Measurements from ENCODE around the gene NISCH. TPM values are rescaled to one million over a fixed set of nuclear protein-coding genes. Genes with fewer than 3 reads are reported as not detected.
A peak's percentile ranks its signal among the peaks of the same experiment; 100 is the strongest.

Gene NISCH
- total and polyA plus RNA-seq, 3 donors from 2014 or later = 166 to 327 (median 315) TPM

DNA sequence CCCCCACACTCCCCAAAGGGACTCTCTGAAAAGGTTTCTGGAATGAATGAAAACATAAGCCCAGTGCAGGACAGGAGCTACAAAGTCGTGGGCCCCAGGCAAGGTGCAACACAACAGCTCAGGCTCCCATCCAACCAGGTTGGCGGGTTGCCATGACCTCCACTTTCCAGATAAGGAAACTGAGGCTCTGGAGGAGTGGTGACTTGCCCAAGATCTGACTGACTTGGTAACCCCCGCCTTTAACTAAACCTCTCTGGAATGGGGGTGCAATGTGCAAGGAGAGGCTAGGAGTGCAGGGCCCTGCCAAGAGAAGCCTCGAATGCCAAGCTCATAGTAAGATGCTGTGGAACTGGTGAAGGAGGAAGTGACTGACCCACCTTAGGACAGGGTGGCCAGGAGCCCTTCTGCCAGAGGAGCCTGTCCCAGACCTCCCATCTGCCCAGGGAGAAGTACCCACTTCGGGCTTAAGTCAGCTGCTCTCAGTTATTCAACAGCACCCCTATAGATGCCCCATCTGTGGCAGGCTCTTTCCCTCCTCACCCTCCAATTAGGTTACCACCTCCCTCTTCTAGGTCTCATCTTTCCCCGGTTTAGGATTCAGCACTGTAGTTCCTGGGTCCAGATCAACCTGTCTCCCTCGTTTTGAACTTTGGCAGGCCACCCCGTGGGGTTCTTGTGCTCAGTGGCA, 1.0 kb upstream of the NISCH start:
- Histone ChIP-seq H3K4me1 (peaks cover 34% of the 10 kb centered on the region), H3K27ac (peak overlapping the region; percentile 96), H3K9me3 (no peaks in the 10 kb centered on the region), H3K4me3 (peak overlapping the region in 1 of 2 donors; percentile 97), H3K27me3 (no peaks in the 10 kb centered on the region), H3K36me3 (ENCODE audit: low read depth, missing control alignments) (no peaks in the 10 kb centered on the region)
- TF ChIP-seq POLR2A (IDR thresholded peaks at IDR 0.05) = no peak
- no peak for TF ChIP-seq CTCF (IDR thresholded peaks at IDR 0.05)
- WGBS, 2 donors = 51 to 52% methylated on average over 8 of the region's 8 CpGs
- DNase-seq = no peak
- intact Hi-C loops (cut with DNase I; ENCODE audit: low total_unique reads) = no loop called here

DNA sequence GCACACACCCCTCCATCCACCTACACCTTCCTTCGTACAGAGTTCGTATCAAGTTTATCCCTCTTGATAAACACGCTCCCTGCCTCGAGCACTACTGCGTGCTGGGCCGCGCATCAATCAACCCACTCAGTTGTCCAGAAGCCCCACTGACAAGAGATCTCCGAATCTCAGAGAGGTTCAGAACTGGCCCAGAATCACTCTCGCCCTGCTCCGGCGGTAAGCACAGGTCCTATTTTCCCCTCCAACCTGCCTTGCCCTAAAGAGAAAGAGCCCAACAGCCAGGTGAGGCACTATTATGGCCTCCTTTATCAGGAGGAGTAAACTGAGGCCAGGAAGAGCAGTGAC, 494 bp upstream of the NISCH start:
- peaks cover 32% of the 10 kb centered on the region for H3K4me1 ChIP-seq
- peak overlapping the region; percentile 96 for H3K27ac ChIP-seq
- no peak for TF ChIP-seq CTCF (IDR thresholded peaks at IDR 0.05)
- TF ChIP-seq POLR2A (IDR thresholded peaks at IDR 0.05) = no peak
- DNase-seq = no peak
- WGBS, 2 donors = 22 to 27% methylated on average over 11 of the region's 11 CpGs
- H3K9me3 ChIP-seq = no peaks in the 10 kb centered on the region
- peak overlapping the region; percentile 97 to 98 for H3K4me3 ChIP-seq
- H3K36me3 ChIP-seq (ENCODE audit: low read depth, missing control alignments) = no peaks in the 10 kb centered on the region
- intact Hi-C loops (cut with DNase I; ENCODE audit: low total_unique reads) = no loop called here
- H3K27me3 ChIP-seq = no peaks in the 10 kb centered on the region

GRCh38 chr3:52456169-52456799, 880 bp downstream of the NISCH start:
- 2 to 4% methylated on average over 13 of the region's 13 CpGs for WGBS, 2 donors
- intact Hi-C loops (cut with DNase I; ENCODE audit: low total_unique reads) = no loop called here

DNA sequence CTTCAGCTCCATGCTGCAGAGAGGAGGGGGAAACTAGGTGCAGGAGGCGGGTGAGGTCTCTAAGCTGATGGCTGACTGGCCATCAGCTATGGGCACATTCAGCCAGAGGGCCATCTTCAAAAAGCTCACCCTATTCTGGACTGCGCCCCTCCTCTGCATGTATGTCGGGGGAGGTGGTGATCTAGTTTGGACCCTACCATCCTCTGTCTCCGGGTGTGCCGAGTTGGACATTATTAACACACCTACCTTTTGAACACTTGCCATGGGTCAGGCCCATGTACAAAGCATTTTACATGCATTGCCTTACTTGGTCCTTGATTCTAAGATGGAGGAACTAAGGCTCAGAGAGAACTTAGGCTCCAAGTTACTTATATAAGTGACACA, 1.4 kb downstream of the NISCH start:
- Histone ChIP-seq H3K27me3 (no peaks in the 10 kb centered on the region), H3K4me1 (peaks cover 25% of the 10 kb centered on the region), H3K4me3 (peak overlapping the region; percentile 97 to 98), H3K36me3 (ENCODE audit: low read depth, missing control alignments) (no peaks in the 10 kb centered on the region), H3K27ac (peak overlapping the region; percentile 96), H3K9me3 (no peaks in the 10 kb centered on the region)
- TF ChIP-seq CTCF (IDR thresholded peaks at IDR 0.05) = no peak
- no peak for TF ChIP-seq POLR2A (IDR thresholded peaks at IDR 0.05)
- WGBS, 2 donors = 17 to 43% methylated on average over 4 to 5 of the region's 5 CpGs
- DNase-seq = no peak
- intact Hi-C loops (cut with DNase I; ENCODE audit: low total_unique reads) = no loop called here

More at GRCh38 chr3:52456169-52456799, 880 bp downstream of the NISCH start:
- DNase-seq = peak; percentile 59
- H3K9me3 ChIP-seq = no peaks in the 10 kb centered on the region
- H3K27ac ChIP-seq = peak overlapping the region; percentile 96
- no peaks in the 10 kb centered on the region for H3K27me3 ChIP-seq
- H3K4me3 ChIP-seq = peak overlapping the region; percentile 97 to 98
- peaks cover 25% of the 10 kb centered on the region for H3K4me1 ChIP-seq
- TF ChIP-seq POLR2A (IDR thresholded peaks at IDR 0.05) (no peak), CTCF (IDR thresholded peaks at IDR 0.05) (no peak)
- no peaks in the 10 kb centered on the region for H3K36me3 ChIP-seq (ENCODE audit: low read depth, missing control alignments)

Data from testis (tissue), 3 donors.